ENCODE data around the gene PIGC.

- TF ChIP-seq SPI1 (IDR thresholded peaks at IDR 0.05; ENCODE audit: low read depth, low read length), result no peak
- no peak for TF ChIP-seq POLR2A (IDR thresholded peaks at IDR 0.05; ENCODE audit: low read depth, low read length)
Observed at GRCh38 chr1:172401892-172402291, 42.0 kb downstream of the PIGC start.
